ENCODE measurements around the gene ADAMTS1. TPM values are rescaled to one million over a fixed set of nuclear protein-coding genes. Genes with fewer than 3 reads are reported as not detected.

ADAMTS1 gene
- total RNA-seq, 4 donors from 2014 or later, result 29.8 to 54.8 (median 44.3) TPM

DNA sequence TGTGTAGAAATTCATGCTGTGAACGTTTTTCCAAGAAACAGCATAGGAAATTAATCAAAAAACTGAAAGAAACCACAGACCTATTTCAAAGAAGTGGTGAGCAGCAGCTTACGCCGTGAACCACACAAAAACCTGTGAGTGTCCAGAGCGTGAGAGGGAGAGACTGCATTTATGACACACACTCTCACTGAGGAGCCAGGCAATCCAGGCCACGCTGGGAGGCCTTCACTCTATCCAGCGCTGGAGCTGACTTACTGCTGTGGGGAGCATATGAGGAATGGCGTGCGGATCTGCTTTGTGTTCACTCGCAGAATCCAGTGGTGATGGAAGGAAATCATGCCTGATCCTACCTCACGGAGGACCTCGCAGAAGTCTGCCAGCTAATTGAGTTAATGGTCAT is 12.7 kb downstream of the ADAMTS1 start:
- 80 to 83% methylated on average over 9 to 11 of the region's 11 CpGs for WGBS, 2 donors (ENCODE audit: low coverage in 1 of 2)
- DNase-seq, result no peak
- in situ Hi-C loops (cut with MboI; ENCODE audit: low pct_ligation_motif_present in 1 of 4, low pct_unique_long_range_greater_than_20kb in 1 of 4, low sequenced_read_pairs in 3 of 4), result loop anchor here in 1 of 4 donors (25.0 kb wide), 1 partner anchor 1230 kb away; no protein-coding TSS in a partner anchor

DNA sequence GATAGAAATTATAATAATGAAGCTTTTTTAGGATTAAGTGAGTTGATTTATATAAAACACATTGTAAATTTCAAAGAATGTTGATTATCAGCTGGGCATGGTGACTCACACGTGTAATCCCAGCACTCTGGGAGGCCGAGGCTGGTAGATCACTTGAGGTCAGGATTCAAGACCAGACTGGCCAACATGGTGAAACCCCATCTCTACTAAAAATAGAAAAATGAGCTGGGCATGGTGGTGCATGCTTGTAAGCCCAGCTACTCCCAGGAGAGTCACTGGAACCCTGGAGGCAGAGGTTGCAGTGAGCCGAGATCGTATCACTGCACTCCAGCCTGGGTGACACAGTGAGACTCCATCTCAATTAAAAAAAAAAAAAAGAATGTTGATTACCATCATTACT is 18.4 kb downstream of the ADAMTS1 start:
- H3K4me1 ChIP-seq, result no peaks in the 10 kb centered on the region
- in situ Hi-C loops (cut with MboI; ENCODE audit: low pct_ligation_motif_present in 1 of 4, low pct_unique_long_range_greater_than_20kb in 1 of 4, low sequenced_read_pairs in 3 of 4), result loop anchor here in 1 of 4 donors (25.0 kb wide), 1 partner anchor 1236 kb away; no protein-coding TSS in a partner anchor
- no peak overlapping the region for H3K27ac ChIP-seq
- WGBS, 2 donors (ENCODE audit: low coverage in 1 of 2), result 80% methylated on average over 4 of the region's 4 CpGs; no CpG with 5 or more reads in 1 of the 2 donors
- H3K27me3 ChIP-seq, result no peaks in the 10 kb centered on the region
- no peaks in the 10 kb centered on the region for H3K36me3 ChIP-seq
- DNase-seq, result no peak
- intact Hi-C loops (cut with DNase I; ENCODE audit: low total_unique reads), result loop anchor here (5.0 kb wide), 1 partner anchor 244 kb away; no protein-coding TSS in a partner anchor
- TF ChIP-seq POLR2A (IDR thresholded peaks at IDR 0.05) (no peak), POLR2AphosphoS5 (IDR thresholded peaks at IDR 0.05) (no peak), EP300 (IDR thresholded peaks at IDR 0.05; ENCODE audit: low read depth) (no peak)
- TF ChIP-seq, protein P1, sequence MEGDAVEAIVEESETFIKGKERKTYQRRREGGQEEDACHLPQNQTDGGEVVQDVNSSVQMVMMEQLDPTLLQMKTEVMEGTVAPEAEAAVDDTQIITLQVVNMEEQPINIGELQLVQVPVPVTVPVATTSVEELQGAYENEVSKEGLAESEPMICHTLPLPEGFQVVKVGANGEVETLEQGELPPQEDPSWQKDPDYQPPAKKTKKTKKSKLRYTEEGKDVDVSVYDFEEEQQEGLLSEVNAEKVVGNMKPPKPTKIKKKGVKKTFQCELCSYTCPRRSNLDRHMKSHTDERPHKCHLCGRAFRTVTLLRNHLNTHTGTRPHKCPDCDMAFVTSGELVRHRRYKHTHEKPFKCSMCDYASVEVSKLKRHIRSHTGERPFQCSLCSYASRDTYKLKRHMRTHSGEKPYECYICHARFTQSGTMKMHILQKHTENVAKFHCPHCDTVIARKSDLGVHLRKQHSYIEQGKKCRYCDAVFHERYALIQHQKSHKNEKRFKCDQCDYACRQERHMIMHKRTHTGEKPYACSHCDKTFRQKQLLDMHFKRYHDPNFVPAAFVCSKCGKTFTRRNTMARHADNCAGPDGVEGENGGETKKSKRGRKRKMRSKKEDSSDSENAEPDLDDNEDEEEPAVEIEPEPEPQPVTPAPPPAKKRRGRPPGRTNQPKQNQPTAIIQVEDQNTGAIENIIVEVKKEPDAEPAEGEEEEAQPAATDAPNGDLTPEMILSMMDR (IDR thresholded peaks at IDR 0.05), result no peak
- H3K9me3 ChIP-seq, result no peaks in the 10 kb centered on the region
- H3K4me3 ChIP-seq, result no peak overlapping the region

More for the DNA sequence above, 12.7 kb downstream of the ADAMTS1 start:
- intact Hi-C loops (cut with DNase I; ENCODE audit: low total_unique reads), result no loop called here
- peaks cover 0 to 3% (median under 1%) of the 10 kb centered on the region in 4 donors for H3K36me3 ChIP-seq
- H3K27ac ChIP-seq, result no peak overlapping the region
- H3K27me3 ChIP-seq, result no peaks in the 10 kb centered on the region
- no peaks in the 10 kb centered on the region for H3K4me1 ChIP-seq
- H3K4me3 ChIP-seq, result no peak overlapping the region
- TF ChIP-seq POLR2A (IDR thresholded peaks at IDR 0.05) (no peak), EP300 (IDR thresholded peaks at IDR 0.05; ENCODE audit: low read depth) (no peak), POLR2AphosphoS5 (IDR thresholded peaks at IDR 0.05) (no peak)
- TF ChIP-seq, protein P1 (IDR thresholded peaks at IDR 0.05), result no peak
- H3K9me3 ChIP-seq, result no peaks in the 10 kb centered on the region

DNA sequence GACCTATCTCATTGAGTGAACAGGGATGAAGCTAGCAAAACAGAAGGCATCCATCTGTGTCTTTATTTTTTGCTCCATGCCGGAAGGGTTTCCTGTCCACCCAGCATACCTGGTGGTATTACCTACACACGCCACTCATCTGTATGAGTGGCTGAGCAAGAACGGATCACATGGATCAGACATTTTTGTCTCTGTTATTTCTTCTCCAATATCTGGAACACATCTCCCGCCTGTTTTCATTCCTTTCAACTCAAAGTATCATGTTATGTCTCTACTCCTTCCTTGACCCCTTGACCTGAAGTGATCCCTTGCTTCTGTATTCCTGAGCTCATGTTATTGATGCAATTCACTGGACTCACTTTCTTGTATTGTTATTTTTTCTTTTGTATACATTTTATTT is 24.7 kb downstream of the ADAMTS1 start:
- Histone ChIP-seq H3K27me3 (no peaks in the 10 kb centered on the region), H3K36me3 (no peaks in the 10 kb centered on the region), H3K4me1 (no peaks in the 10 kb centered on the region), H3K4me3 (no peak overlapping the region), H3K27ac (no peak overlapping the region), H3K9me3 (no peaks in the 10 kb centered on the region)
- DNase-seq, result no peak
- 53 to 55% methylated on average over 4 of the region's 4 CpGs for WGBS, 2 donors (ENCODE audit: low coverage in 1 of 2)
- TF ChIP-seq EP300 (IDR thresholded peaks at IDR 0.05; ENCODE audit: low read depth) (no peak), POLR2A (IDR thresholded peaks at IDR 0.05) (no peak), POLR2AphosphoS5 (IDR thresholded peaks at IDR 0.05) (no peak)
- TF ChIP-seq, protein P1 (IDR thresholded peaks at IDR 0.05), result no peak
- in situ Hi-C loops (cut with MboI; ENCODE audit: low pct_ligation_motif_present in 1 of 4, low pct_unique_long_range_greater_than_20kb in 1 of 4, low sequenced_read_pairs in 3 of 4) (no loop called here), intact Hi-C loops (cut with DNase I; ENCODE audit: low total_unique reads) (no loop called here)

DNA sequence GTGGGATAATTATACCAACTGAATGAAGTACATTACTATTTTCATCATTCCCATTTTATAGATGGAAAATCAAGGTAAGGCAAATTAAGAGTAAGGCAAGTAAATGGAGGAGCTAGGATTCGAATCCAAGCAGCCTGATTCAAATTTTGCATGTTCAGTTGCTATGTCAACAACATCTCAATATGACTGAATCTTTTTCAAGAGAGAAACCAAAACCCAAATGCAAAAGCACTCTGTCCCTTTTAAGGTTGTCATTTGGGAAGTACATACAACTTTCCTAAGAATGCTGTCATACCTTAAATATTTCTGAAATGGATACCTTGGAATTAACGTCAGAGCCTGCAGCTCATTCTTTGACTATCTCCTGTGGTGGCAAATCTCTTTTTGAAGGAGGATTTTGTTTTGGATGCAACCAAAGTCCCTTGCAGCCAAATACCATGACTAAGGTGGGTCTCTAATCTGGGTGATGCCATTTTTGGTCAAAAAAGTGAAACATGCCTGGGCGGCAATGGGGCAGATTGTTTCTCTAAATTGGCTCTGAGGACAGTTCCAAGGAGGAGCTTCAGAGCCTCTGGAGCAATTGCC is 25.4 kb downstream of the ADAMTS1 start:
- TF ChIP-seq EP300 (IDR thresholded peaks at IDR 0.05; ENCODE audit: low read depth) (no peak), POLR2AphosphoS5 (IDR thresholded peaks at IDR 0.05) (no peak), POLR2A (IDR thresholded peaks at IDR 0.05) (no peak)
- TF ChIP-seq, protein P1 (IDR thresholded peaks at IDR 0.05), result no peak
- in situ Hi-C loops (cut with MboI; ENCODE audit: low pct_ligation_motif_present in 1 of 4, low pct_unique_long_range_greater_than_20kb in 1 of 4, low sequenced_read_pairs in 3 of 4), result no loop called here
- Histone ChIP-seq H3K27ac (no peak overlapping the region), H3K9me3 (no peaks in the 10 kb centered on the region), H3K27me3 (no peaks in the 10 kb centered on the region), H3K4me3 (no peak overlapping the region), H3K36me3 (no peaks in the 10 kb centered on the region), H3K4me1 (no peaks in the 10 kb centered on the region)
- WGBS, 2 donors (ENCODE audit: low coverage in 1 of 2), result 82% methylated on average over 2 to 3 of the region's 3 CpGs
- intact Hi-C loops (cut with DNase I; ENCODE audit: low total_unique reads), result no loop called here
- no peak for DNase-seq
